HepG2 (cell line): ENCODE results near the gene DIS3L2. TPM values are rescaled to one million over a fixed set of nuclear protein-coding genes. Genes with fewer than 3 reads are reported as not detected.
A peak's percentile ranks its signal among the peaks of the same experiment; 100 is the strongest.

Experiments
- ATAC-seq: fragments of 200-7000 bp; cut with Tn5 transposase; 3 replicates; pipeline ENCODE4 v1.9.1; 2020; ENCODE audit warnings: mild to moderate bottlenecking, moderate library complexity
- BruUV-seq: library from RNA; stranded (reverse); fragments of 400-500 nt; replicated peaks from 2 replicates; lab custom pipeline; 2021; lab: Mats Ljungman, UMichigan
- CTCF ChIA-PET: fragments of 300-600 bp; formaldehyde crosslinking; extraction: SDS; loops from one replicate; lab custom pipeline; 2021; ENCODE audit warnings: low total read pairs, inconsistent platforms, low intra/inter-chr PET ratio; lab: Yijun Ruan, JAX
- POLR2A ChIA-PET: fragments of 350-600 bp; sonication (Branson Sonifier 250); formaldehyde crosslinking; loops from one replicate; lab custom pipeline; 2020; ENCODE audit warnings: antibody characterized with exemption, inconsistent platforms; lab: Yijun Ruan, JAX
- DNase-seq: peaks from one replicate; pipeline ENCODE4 v3.0.0-alpha.2; 2015; ENCODE audit warnings: low spot score
- FAIRE-seq: peaks from 3 replicates; lab custom pipeline; 2011; peaks lifted over from hg19 to GRCh38; lab: Jason Lieb, UNC
- H2AFZ ChIP-seq: one replicate; pipeline ENCODE4 v1.6.1; 2011; ENCODE audit warnings: low read length, inconsistent platforms
- H3K27ac ChIP-seq: fragments of 300-600 bp; 3 replicates; pipeline ENCODE4 v1.8.0; 2011; ENCODE audit warnings: mixed run types, mild to moderate bottlenecking, mixed read lengths, low read length, inconsistent platforms; ENCODE audit not compliant: insufficient read depth; ENCODE audit errors: extremely low read length
- H3K27me3 ChIP-seq, 2 experiments: fragments of 200-600 bp in 1 of 2; 2 replicates in 1 of 2; 3 replicates in 1 of 2; pipeline versions ENCODE4 v1.6.0 to v1.8.0; 2011; ENCODE audit warnings: low read length in 2 of 2, mild to moderate bottlenecking in 2 of 2, moderate library complexity in 2 of 2, inconsistent platforms in 1 of 2; ENCODE audit not compliant: insufficient read depth in 2 of 2, control insufficient read depth in 1 of 2
- H3K36me3 ChIP-seq, 2 experiments: fragments of 200-600 bp in 1 of 2; replicated peaks in 1 of 2; 2 replicates in 1 of 2; 3 replicates in 1 of 2; pipeline versions ENCODE4 v1.5.1 to v1.8.0; 2011; ENCODE audit warnings: low read length in 2 of 2, inconsistent platforms in 1 of 2; ENCODE audit not compliant: insufficient read depth in 2 of 2, control insufficient read depth in 1 of 2
- H3K4me1 ChIP-seq: 2 replicates; pipeline ENCODE4 v1.5.1; 2012; ENCODE audit warnings: low read length, inconsistent platforms; ENCODE audit not compliant: insufficient read depth
- H3K4me2 ChIP-seq: 2 replicates; pipeline ENCODE4 v1.6.0; 2011; ENCODE audit warnings: low read depth, low read length, inconsistent platforms
- H3K4me3 ChIP-seq, 3 experiments: fragments of 200-600 bp in 1 of 3; sonication (generic), shearing (Covaris generic) in 1 of 3; replicated peaks in 1 of 3; 2 replicates each; pipeline ENCODE4 v1.5.1; 2011 to 2016; ENCODE audit warnings: low read length in 3 of 3, inconsistent platforms in 2 of 3, low read depth in 2 of 3, mild to moderate bottlenecking in 2 of 3, control low read depth in 1 of 3, mixed read lengths in 1 of 3; ENCODE audit not compliant: insufficient read depth in 1 of 3
- H3K79me2 ChIP-seq: one replicate; pipeline ENCODE4 v1.6.1; 2011; ENCODE audit warnings: low read length, inconsistent platforms; ENCODE audit not compliant: insufficient read depth
- H3K9ac ChIP-seq: 2 replicates; pipeline ENCODE4 v1.6.0; 2011; ENCODE audit warnings: mild to moderate bottlenecking, low read depth, low read length, inconsistent platforms; ENCODE audit not compliant: insufficient read depth
- H3K9me3 ChIP-seq: 2 replicates; pipeline ENCODE4 v1.5.1; 2012; ENCODE audit warnings: mild to moderate bottlenecking, low read length
- H4K20me1 ChIP-seq: 2 replicates; pipeline ENCODE4 v1.6.0; 2011; ENCODE audit warnings: inconsistent platforms, mild to moderate bottlenecking, low read length, moderate library complexity; ENCODE audit not compliant: insufficient read depth
- ATF7 ChIP-seq, 2 experiments: fragments of 450-650 bp in 1 of 2; sonication (generic) in 1 of 2; formaldehyde crosslinking in 1 of 2; IDR thresholded peaks; 2 replicates each; pipeline versions ENCODE4 v1.4.0 to v1.6.1; 2016 to 2020; ENCODE audit warnings: antibody characterized with exemption in 1 of 2, mild to moderate bottlenecking in 1 of 2, missing genetic modification reagents in 1 of 2
- MEIS1 ChIP-seq: sonication (generic); formaldehyde crosslinking; IDR thresholded peaks from 2 replicates; pipeline ENCODE4 v1.9.0; 2021; ENCODE audit warnings: mild to moderate bottlenecking, missing genetic modification reagents, moderate library complexity, borderline replicate concordance
- NFE2L2 ChIP-seq: fragments of 150-350 bp; IDR thresholded peaks from 2 replicates; pipeline ENCODE4 v1.6.1; 2014; ENCODE audit warnings: low read length
- PAX8 ChIP-seq: sonication (generic); formaldehyde crosslinking; IDR thresholded peaks from 2 replicates; pipeline ENCODE4 v1.8.0; 2022; ENCODE audit warnings: mild to moderate bottlenecking, missing genetic modification reagents, borderline replicate concordance
- RBM39 ChIP-seq: fragments of 200-400 bp; formaldehyde crosslinking; IDR thresholded peaks from one replicate; pipeline ENCODE4 v1.6.1; 2018; ENCODE audit warnings: antibody characterized with exemption, mild to moderate bottlenecking, low read depth, low read length; ENCODE audit not compliant: poor library complexity, severe bottlenecking
- REPIN1 ChIP-seq: sonication (generic); formaldehyde crosslinking; IDR thresholded peaks from 2 replicates; pipeline ENCODE4 v1.8.0; 2022; ENCODE audit warnings: missing genetic modification reagents, low read depth, mild to moderate bottlenecking, borderline replicate concordance
- ZBTB8A ChIP-seq: sonication (generic); formaldehyde crosslinking; IDR thresholded peaks from 2 replicates; pipeline ENCODE4 v1.4.0; 2020; ENCODE audit warnings: mild to moderate bottlenecking, low read depth, missing genetic modification reagents, borderline replicate concordance
- WGBS: methylation state at CpG from one replicate; pipeline ENCODE4 v1.1.6; 2017; ENCODE audit warnings: low lambda C conversion rate; 5-methylcytosine and 5-hydroxymethylcytosine counted together
- in situ Hi-C: cut with HindIII; loops from 2 replicates; pipeline ENCODE4 v1.10.0; 2017; ENCODE audit warnings: low pct_unique_long_range_greater_than_20kb; ENCODE audit not compliant: extremely low pct_ligation_motif_present
- intact Hi-C: fragments of 100-400 bp; cut with micrococcal nuclease; formaldehyde crosslinking; loops from one replicate; pipeline ENCODE4 v1.10.0; 2022; ENCODE audit not compliant: unreplicated experiment
- polyA plus RNA-seq, 8 experiments: library from polyadenylated mRNA; depleted of rRNA in 3 of 8; stranded (reverse) in 7 of 8; unstranded in 1 of 8; fragments of >200 nt; fragmentation: Illumina TruSeq in 4 of 8; extraction: Trizol in 4 of 8; gene quantifications; 2 replicates each; pipeline versions ENCODE4 v1.2.1 to v1.2.3, GENCODE V29; 2011 to 2016; ENCODE audit warnings: low read depth in 4 of 8, missing spikeins in 1 of 8, mixed read lengths in 1 of 8; ENCODE audit not compliant: insufficient read depth in 1 of 8
- total RNA-seq, 5 experiments: library from RNA; depleted of rRNA; stranded (reverse); fragments of >200 nt; fragmentation: Illumina TruSeq; extraction: Trizol; gene quantifications; 2 replicates each; pipeline ENCODE4 v1.2.3, GENCODE V29; 2016; ENCODE audit warnings: low read depth in 1 of 5
- TF ChIP-seq, protein P1 (sequence below): sonication (generic); formaldehyde crosslinking; IDR thresholded peaks from 2 replicates; pipeline ENCODE4 v1.4.0; 2020; ENCODE audit warnings: missing genetic modification reagents, borderline replicate concordance

The DIS3L2 gene
- total and polyA plus RNA-seq, 2 of the 13 experiments (the other 11 are each of a cell fraction or from before 2014, with no cell fraction given), result 7.0 to 23.9 TPM

DNA sequence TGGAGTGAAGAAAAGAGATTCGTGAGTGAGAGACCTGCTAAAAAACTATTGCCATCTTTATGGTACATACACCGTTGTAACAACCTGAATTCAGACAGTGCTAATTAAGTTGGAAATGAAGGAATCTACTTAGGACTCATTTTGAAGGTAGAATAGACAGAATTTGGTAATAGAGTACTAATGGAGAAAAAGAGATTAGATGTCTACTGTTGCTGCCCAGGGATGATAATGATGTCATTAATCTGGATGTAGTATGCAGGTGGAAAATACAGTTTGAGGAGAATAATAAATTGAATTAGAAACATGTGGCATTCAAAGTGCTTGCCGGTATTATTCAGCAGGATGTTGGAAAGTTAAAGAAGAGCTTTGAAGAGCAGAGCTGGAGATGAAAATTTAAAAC lies 44.7 kb downstream of the DIS3L2 start:
- 0 out of 2 replicates have a peak, but pooled peaks cover 10% of the 10 kb centered on the region for H3K4me1 ChIP-seq
- DNase-seq (no peak), ATAC-seq (no peak), FAIRE-seq (no peak)
- H3K4me3 ChIP-seq, result no peak overlapping the region
- no peaks in the 10 kb centered on the region for H3K36me3 ChIP-seq
- peaks cover 7% of the 10 kb centered on the region for H3K79me2 ChIP-seq
- peak; percentile 87 for TF ChIP-seq ATF7 (IDR thresholded peaks at IDR 0.05)
- no peak for TF ChIP-seq ATF7 (CRISPR knock-in tag; IDR thresholded peaks at IDR 0.05)
- no peak for TF ChIP-seq PAX8 (CRISPR knock-in tag)
- 97% methylated on average over 3 of the region's 3 CpGs for WGBS
- no peak overlapping the region for H3K4me2 ChIP-seq
- H4K20me1 ChIP-seq, result no peaks in the 10 kb centered on the region; the same call in 1 of the 2 replicates
- H3K27me3 ChIP-seq, result no peaks in the 10 kb centered on the region
- H3K9me3 ChIP-seq, result no peaks in the 10 kb centered on the region
- in situ Hi-C loops, result no loop called here
- no TSS peak for BruUV-seq
- H3K27ac ChIP-seq, result no peak overlapping the region
- no peak overlapping the region for H2AFZ ChIP-seq
- intact Hi-C loops, result no loop called here
- CTCF ChIA-PET, result no interaction called here
- POLR2A ChIA-PET, result no interaction called here
- no peak overlapping the region for H3K9ac ChIP-seq

DNA sequence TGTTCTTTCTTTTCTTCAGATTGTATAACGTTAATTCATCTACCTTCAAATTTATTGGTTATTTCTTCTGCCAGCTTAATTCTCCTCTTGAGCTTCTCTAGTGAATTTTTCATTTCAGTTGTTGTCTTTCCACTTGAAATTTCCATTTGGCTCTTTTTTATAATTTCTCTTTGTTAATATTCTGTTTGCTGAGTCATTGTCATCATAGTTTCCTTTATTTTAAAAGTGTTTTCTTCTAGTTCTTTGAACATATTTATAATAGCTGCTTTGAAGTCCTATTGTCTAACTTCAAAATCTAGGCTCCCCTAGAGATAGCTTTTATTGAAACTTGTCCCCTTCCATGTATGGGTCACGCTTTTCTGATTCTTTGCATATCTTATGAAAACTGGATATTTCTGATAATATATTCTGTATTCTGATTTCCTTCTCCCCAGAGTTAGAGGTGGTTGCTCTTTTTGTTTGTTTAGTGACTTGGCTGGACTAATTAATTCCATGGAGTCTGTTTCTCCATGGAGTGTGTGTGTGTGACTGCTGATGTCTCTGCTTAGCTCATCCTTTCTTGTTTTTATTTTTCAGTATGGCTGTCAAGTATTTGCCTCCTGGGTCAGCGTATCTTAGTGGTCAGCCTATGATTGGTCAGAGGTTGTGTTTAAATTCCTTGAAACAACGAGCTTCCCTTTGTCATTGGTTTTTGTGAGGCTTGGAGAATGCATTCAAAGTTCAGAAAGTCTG lies 47.6 kb downstream of the DIS3L2 start:
- WGBS, result 85% methylated on average over 4 of the region's 4 CpGs
- Histone ChIP-seq H4K20me1 (no peaks in the 10 kb centered on the region), H3K36me3 (no peaks in the 10 kb centered on the region), H3K4me3 (no peak overlapping the region), H2AFZ (no peak overlapping the region)
- no peak for ATAC-seq
- no TSS peak for BruUV-seq
- TF ChIP-seq NFE2L2 (0 out of 2 replicates have a peak, but pooled peaks have one; percentile 58), ZBTB8A (CRISPR knock-in tag) (no peak), REPIN1 (no peak), MEIS1 (CRISPR knock-in tag) (no peak), RBM39 (no peak)
- TF ChIP-seq, protein P1, sequence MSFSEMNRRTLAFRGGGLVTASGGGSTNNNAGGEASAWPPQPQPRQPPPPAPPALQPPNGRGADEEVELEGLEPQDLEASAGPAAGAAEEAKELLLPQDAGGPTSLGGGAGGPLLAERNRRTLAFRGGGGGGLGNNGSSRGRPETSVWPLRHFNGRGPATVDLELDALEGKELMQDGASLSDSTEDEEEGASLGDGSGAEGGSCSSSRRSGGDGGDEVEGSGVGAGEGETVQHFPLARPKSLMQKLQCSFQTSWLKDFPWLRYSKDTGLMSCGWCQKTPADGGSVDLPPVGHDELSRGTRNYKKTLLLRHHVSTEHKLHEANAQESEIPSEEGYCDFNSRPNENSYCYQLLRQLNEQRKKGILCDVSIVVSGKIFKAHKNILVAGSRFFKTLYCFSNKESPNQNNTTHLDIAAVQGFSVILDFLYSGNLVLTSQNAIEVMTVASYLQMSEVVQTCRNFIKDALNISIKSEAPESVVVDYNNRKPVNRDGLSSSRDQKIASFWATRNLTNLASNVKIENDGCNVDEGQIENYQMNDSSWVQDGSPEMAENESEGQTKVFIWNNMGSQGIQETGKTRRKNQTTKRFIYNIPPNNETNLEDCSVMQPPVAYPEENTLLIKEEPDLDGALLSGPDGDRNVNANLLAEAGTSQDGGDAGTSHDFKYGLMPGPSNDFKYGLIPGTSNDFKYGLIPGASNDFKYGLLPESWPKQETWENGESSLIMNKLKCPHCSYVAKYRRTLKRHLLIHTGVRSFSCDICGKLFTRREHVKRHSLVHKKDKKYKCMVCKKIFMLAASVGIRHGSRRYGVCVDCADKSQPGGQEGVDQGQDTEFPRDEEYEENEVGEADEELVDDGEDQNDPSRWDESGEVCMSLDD, result no peak
- TF ChIP-seq, all 625 proteins: peak for 1
- Histone ChIP-seq H3K27me3 (no peaks in the 10 kb centered on the region), H3K4me2 (no peak overlapping the region), H3K27ac (no peak overlapping the region), H3K79me2 (peaks cover 7% of the 10 kb centered on the region), H3K9me3 (no peaks in the 10 kb centered on the region), H3K4me1 (0 out of 2 replicates have a peak, but pooled peaks cover 10% of the 10 kb centered on the region), H3K9ac (no peak overlapping the region)
- ChIA-PET CTCF (no interaction called here), POLR2A (no interaction called here)
- no peak for FAIRE-seq
- in situ Hi-C loops, result no loop called here
- intact Hi-C loops, result no loop called here
- DNase-seq, result no peak
